Globus pallidus (tissue), 1 donor: ENCODE results near the gene THOC5.
"Not testable (repeated sequence)": the region's sequence is repeated elsewhere in the genome, so short reads cannot be mapped to it uniquely, and the experiment has no call there.

Experiments
- DNase-seq: peaks from one replicate; pipeline ENCODE4 v3.0.0-alpha.2; 2015; ENCODE audit warnings: low spot score

The THOC5 gene

GRCh38 chr22:29509298-29509697 lies 44.3 kb downstream of the THOC5 start:
- no peak for DNase-seq

- DNase-seq, result peak; percentile 38
Observed at GRCh38 chr22:29503811-29504372, 49.7 kb downstream of the THOC5 start.

GRCh38 chr22:29499852-29500251 lies 53.7 kb downstream of the THOC5 start:
- DNase-seq, result no peak

- DNase-seq, result no peak
Observed at GRCh38 chr22:29493636-29494035, 59.9 kb downstream of the THOC5 start.

- no peak for DNase-seq
Observed at GRCh38 chr22:29491012-29491411, 62.5 kb downstream of the THOC5 start.

GRCh38 chr22:29489127-29489780 lies 64.3 kb downstream of the THOC5 start:
- DNase-seq, result not testable (repeated sequence)

- DNase-seq, result no peak
Observed at GRCh38 chr22:29487426-29487986, 66.1 kb downstream of the THOC5 start.

- no peak for DNase-seq
Observed at GRCh38 chr22:29485448-29485847, 68.1 kb downstream of the THOC5 start.

GRCh38 chr22:29484642-29485041 lies 68.9 kb downstream of the THOC5 start:
- DNase-seq, result no peak

GRCh38 chr22:29483254-29483653 lies 70.3 kb downstream of the THOC5 start:
- no peak for DNase-seq

GRCh38 chr22:29482726-29483125 lies 70.8 kb downstream of the THOC5 start:
- no peak for DNase-seq

- no peak for DNase-seq
Observed at GRCh38 chr22:29482253-29482652, 71.3 kb downstream of the THOC5 start.

GRCh38 chr22:29481265-29482000 lies 72.1 kb downstream of the THOC5 start:
- no peak for DNase-seq

- DNase-seq, result peak; percentile 24
Observed at GRCh38 chr22:29480512-29481264, 72.9 kb downstream of the THOC5 start.

- DNase-seq, result no peak
Observed at GRCh38 chr22:29480262-29480511, 73.4 kb downstream of the THOC5 start.

GRCh38 chr22:29479417-29480261 lies 73.9 kb downstream of the THOC5 start, which contains the start of gene NEFH:
Gene NEFH (plus strand): TSS chr22:29480218. CDS start chr22:29480263, 45 bp downstream.
- DNase-seq, result no peak

GRCh38 chr22:29478326-29479276 lies 75.0 kb downstream of the THOC5 start:
- DNase-seq, result no peak

- DNase-seq, result no peak
Observed at GRCh38 chr22:29477723-29478318, 75.7 kb downstream of the THOC5 start.

GRCh38 chr22:29476116-29476515 lies 77.4 kb downstream of the THOC5 start:
- DNase-seq, result no peak

- no peak for DNase-seq
Observed at GRCh38 chr22:29475550-29475949, 78.0 kb downstream of the THOC5 start.
